ENCODE measurements around the gene HELZ.
A peak's percentile ranks its signal among the peaks of the same experiment; 100 is the strongest.

The HELZ gene

DNA sequence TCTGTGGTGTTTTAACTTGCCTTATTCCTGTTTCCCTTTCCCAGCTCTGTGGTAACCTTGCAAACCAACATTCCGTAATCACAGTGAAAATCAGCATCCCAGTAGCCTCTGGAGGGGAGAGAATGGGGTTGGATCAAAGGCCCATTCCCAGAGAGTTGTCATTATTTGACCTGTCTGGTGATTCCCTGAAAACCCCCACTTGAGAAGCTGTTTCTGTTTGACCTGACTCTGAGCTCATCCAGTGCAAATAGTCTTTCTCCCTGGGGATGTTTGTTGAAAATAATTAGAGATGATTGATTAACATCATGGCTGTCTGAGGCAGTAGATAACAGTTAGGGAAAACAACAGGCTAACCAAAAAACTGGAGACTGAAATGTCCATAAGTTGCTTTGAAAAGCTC, 197.6 kb downstream of the HELZ start (continued):
- no peak for TF ChIP-seq GLI4 (tag by site-specific recombination; IDR thresholded peaks at IDR 0.05)

DNA sequence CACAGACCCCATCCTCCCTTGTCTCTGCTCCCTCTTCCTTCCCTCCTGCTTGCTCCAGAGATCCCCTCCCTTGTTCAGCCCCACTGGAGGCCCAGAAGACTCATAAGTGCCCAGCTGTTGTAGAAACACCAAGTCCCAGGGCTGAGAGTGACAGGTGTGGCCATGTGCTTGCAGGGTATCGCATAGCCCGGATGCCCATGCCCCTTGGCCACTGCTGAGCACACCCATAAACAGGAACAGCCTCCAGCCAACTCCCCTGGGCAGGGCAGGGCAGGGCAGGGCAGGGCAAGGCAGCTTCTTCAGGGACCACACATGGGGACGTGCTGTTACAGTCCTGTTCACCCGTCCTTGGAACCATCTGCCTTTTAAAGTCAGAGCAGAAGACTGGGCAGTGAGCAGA, 198.6 kb downstream of the HELZ start:
- no peaks in the 10 kb centered on the region for H3K9me3 ChIP-seq (ENCODE audit: control insufficient read depth, insufficient read depth, low read depth, low read length)
- H3K4me1 ChIP-seq (ENCODE audit: control insufficient read depth, insufficient read depth, low read length) = no peaks in the 10 kb centered on the region
- POLR2A ChIA-PET = no interaction called here
- TF ChIP-seq ZNF600 (tag by site-specific recombination; IDR thresholded peaks at IDR 0.05) (no peak), KLF1 (tag by site-specific recombination; IDR thresholded peaks at IDR 0.05) (peak; percentile 65)
- H3K27ac ChIP-seq (ENCODE audit: extremely low read depth, low read depth, low read length) = no peak overlapping the region
- no peaks in the 10 kb centered on the region for H3K36me3 ChIP-seq (ENCODE audit: control insufficient read depth in 2 of 2, insufficient read depth in 1 of 2, low read length in 2 of 2)
- CTCF ChIA-PET = no interaction called here
- no peak overlapping the region for H3K4me3 ChIP-seq (ENCODE audit: low read depth, low read length)

DNA sequence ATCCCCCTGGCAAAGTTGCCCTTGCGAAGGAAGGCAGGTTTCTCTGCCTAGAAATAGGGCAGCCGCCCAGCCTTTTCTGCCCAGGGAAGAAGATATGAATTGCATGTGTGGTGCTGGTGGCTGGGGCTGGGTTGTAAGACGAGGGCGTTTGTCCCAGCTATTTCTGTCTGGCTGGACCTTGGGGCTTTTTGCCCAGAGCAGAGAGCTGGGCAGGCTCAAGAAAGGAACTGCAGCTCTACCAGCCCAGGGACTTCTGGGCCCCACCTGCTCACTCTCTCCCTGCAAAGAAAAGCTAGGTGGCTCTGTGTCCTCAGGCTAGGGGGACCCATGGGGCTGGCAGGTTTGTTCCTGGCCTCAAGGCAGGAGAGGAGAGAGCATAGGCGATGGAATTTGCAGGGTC, 200.1 kb downstream of the HELZ start:
- H3K4me1 ChIP-seq (ENCODE audit: control insufficient read depth, insufficient read depth, low read length) = no peaks in the 10 kb centered on the region
- TF ChIP-seq, protein P1, sequence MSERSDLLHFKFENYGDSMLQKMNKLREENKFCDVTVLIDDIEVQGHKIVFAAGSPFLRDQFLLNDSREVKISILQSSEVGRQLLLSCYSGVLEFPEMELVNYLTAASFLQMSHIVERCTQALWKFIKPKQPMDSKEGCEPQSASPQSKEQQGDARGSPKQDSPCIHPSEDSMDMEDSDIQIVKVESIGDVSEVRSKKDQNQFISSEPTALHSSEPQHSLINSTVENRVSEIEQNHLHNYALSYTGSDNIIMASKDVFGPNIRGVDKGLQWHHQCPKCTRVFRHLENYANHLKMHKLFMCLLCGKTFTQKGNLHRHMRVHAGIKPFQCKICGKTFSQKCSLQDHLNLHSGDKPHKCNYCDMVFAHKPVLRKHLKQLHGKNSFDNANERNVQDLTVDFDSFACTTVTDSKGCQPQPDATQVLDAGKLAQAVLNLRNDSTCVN (tag by site-specific recombination; optimal IDR thresholded peaks at IDR 0.05) = no peak
- TF ChIP-seq, protein P2, sequence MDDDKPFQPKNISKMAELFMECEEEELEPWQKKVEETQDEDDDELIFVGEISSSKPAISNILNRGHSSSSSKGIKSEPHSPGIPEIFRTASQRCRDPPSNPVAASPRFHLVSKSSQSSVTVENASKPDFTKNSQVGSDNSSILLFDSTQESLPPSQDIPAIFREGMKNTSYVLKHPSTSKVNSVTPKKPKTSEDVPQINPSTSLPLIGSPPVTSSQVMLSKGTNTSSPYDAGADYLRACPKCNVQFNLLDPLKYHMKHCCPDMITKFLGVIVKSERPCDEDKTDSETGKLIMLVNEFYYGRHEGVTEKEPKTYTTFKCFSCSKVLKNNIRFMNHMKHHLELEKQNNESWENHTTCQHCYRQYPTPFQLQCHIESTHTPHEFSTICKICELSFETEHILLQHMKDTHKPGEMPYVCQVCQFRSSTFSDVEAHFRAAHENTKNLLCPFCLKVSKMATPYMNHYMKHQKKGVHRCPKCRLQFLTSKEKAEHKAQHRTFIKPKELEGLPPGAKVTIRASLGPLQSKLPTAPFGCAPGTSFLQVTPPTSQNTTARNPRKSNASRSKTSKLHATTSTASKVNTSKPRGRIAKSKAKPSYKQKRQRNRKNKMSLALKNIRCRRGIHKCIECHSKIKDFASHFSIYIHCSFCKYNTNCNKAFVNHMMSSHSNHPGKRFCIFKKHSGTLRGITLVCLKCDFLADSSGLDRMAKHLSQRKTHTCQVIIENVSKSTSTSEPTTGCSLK (tag by site-specific recombination; IDR thresholded peaks at IDR 0.05) = no peak
- TF ChIP-seq ZNF585B (tag by site-specific recombination; IDR thresholded peaks at IDR 0.05) (no peak), ZNF184 (tag by site-specific recombination; IDR thresholded peaks at IDR 0.05) (no peak), SCRT1 (tag by site-specific recombination; IDR thresholded peaks at IDR 0.05; ENCODE audit: borderline replicate concordance) (no peak), ZNF707 (tag by site-specific recombination; IDR thresholded peaks at IDR 0.05) (no peak), TCF7L2 (IDR thresholded peaks at IDR 0.05; ENCODE audit: borderline replicate concordance, low read depth, low read length) (no peak)
- TF ChIP-seq, protein P3, sequence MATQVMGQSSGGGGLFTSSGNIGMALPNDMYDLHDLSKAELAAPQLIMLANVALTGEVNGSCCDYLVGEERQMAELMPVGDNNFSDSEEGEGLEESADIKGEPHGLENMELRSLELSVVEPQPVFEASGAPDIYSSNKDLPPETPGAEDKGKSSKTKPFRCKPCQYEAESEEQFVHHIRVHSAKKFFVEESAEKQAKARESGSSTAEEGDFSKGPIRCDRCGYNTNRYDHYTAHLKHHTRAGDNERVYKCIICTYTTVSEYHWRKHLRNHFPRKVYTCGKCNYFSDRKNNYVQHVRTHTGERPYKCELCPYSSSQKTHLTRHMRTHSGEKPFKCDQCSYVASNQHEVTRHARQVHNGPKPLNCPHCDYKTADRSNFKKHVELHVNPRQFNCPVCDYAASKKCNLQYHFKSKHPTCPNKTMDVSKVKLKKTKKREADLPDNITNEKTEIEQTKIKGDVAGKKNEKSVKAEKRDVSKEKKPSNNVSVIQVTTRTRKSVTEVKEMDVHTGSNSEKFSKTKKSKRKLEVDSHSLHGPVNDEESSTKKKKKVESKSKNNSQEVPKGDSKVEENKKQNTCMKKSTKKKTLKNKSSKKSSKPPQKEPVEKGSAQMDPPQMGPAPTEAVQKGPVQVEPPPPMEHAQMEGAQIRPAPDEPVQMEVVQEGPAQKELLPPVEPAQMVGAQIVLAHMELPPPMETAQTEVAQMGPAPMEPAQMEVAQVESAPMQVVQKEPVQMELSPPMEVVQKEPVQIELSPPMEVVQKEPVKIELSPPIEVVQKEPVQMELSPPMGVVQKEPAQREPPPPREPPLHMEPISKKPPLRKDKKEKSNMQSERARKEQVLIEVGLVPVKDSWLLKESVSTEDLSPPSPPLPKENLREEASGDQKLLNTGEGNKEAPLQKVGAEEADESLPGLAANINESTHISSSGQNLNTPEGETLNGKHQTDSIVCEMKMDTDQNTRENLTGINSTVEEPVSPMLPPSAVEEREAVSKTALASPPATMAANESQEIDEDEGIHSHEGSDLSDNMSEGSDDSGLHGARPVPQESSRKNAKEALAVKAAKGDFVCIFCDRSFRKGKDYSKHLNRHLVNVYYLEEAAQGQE (tag by site-specific recombination; IDR thresholded peaks at IDR 0.05) = no peak
- TF ChIP-seq, protein P4, sequence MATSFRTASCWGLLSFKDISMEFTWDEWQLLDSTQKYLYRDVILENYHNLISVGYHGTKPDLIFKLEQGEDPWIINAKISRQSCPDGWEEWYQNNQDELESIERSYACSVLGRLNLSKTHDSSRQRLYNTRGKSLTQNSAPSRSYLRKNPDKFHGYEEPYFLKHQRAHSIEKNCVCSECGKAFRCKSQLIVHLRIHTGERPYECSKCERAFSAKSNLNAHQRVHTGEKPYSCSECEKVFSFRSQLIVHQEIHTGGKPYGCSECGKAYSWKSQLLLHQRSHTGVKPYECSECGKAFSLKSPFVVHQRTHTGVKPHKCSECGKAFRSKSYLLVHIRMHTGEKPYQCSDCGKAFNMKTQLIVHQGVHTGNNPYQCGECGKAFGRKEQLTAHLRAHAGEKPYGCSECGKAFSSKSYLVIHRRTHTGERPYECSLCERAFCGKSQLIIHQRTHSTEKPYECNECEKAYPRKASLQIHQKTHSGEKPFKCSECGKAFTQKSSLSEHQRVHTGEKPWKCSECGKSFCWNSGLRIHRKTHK (tag by site-specific recombination; IDR thresholded peaks at IDR 0.05) = no peak
- TF ChIP-seq, protein P5, sequence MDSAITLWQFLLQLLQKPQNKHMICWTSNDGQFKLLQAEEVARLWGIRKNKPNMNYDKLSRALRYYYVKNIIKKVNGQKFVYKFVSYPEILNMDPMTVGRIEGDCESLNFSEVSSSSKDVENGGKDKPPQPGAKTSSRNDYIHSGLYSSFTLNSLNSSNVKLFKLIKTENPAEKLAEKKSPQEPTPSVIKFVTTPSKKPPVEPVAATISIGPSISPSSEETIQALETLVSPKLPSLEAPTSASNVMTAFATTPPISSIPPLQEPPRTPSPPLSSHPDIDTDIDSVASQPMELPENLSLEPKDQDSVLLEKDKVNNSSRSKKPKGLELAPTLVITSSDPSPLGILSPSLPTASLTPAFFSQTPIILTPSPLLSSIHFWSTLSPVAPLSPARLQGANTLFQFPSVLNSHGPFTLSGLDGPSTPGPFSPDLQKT (IDR thresholded peaks at IDR 0.05; ENCODE audit: borderline replicate concordance, low read depth, low read length) = no peak
- TF ChIP-seq, protein P6, sequence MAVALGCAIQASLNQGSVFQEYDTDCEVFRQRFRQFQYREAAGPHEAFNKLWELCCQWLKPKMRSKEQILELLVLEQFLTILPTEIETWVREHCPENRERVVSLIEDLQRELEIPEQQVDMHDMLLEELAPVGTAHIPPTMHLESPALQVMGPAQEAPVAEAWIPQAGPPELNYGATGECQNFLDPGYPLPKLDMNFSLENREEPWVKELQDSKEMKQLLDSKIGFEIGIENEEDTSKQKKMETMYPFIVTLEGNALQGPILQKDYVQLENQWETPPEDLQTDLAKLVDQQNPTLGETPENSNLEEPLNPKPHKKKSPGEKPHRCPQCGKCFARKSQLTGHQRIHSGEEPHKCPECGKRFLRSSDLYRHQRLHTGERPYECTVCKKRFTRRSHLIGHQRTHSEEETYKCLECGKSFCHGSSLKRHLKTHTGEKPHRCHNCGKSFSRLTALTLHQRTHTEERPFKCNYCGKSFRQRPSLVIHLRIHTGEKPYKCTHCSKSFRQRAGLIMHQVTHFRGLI (tag by site-specific recombination; IDR thresholded peaks at IDR 0.05) = no peak
- no peaks in the 10 kb centered on the region for H3K36me3 ChIP-seq (ENCODE audit: control insufficient read depth in 2 of 2, insufficient read depth in 1 of 2, low read length in 2 of 2)
- H3K27ac ChIP-seq (ENCODE audit: extremely low read depth, low read depth, low read length) = no peak overlapping the region
- POLR2A ChIA-PET = no interaction called here
- no peak overlapping the region for H3K4me3 ChIP-seq (ENCODE audit: low read depth, low read length)
- CTCF ChIA-PET = no interaction called here
- no peaks in the 10 kb centered on the region for H3K9me3 ChIP-seq (ENCODE audit: control insufficient read depth, insufficient read depth, low read depth, low read length)
